Measurements from ENCODE around the gene ADGRV1. TPM values are rescaled to one million over a fixed set of nuclear protein-coding genes. Genes with fewer than 3 reads are reported as not detected.
"Not testable (repeated sequence)": the region's sequence is repeated elsewhere in the genome, so short reads cannot be mapped to it uniquely, and the experiment has no call there.

Gene ADGRV1
- polyA plus RNA-seq, 3 donors from 2014 or later, result 0.43 TPM; not detected in 2

DNA sequence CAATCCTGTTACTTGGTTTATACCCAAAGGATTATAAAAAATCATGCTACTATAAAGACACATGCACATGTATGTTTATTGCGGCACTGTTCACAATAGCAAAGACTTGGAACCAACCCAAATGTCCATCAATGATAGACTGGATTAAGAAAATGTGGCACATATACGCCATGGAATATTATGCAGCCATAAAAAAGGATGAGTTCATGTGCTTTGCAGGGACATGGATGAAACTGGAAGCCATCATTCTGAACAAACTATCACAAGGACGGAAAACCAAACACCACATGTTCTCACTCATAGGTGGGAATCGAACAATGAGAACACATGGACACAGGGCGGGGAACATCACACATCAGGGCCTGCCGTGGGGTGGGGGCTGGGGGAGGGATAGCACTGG lies 34.5 kb downstream of the ADGRV1 start:
- not testable (repeated sequence) for H3K4me3 Mint-ChIP-seq; H3K36me3 Mint-ChIP-seq; H3K4me1 Mint-ChIP-seq; H3K9me3 Mint-ChIP-seq; H3K27ac Mint-ChIP-seq; DNase-seq; H3K27me3 Mint-ChIP-seq (ENCODE audit: low read depth in 3 of 3)

DNA sequence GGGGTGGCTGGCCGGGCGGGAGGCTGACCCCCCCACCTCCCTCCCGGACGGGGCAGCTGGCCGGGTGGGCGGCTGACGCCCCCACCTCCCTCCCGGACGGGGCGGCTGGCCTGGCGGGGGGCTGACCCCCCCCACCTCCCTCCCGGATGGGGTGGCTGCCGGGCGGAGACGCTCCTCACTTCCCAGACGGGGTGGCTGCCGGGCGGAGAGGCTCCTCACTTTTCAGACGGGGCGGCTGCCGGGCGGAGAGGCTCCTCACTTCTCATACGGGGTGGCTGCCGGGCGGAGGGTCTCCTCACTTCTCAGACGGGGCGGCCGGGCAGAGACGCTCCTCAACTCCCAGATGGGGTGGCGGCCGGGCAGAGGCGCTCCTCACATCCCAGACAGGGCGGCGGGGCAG lies 37.2 kb downstream of the ADGRV1 start:
- not testable (repeated sequence) for DNase-seq; H3K4me1 Mint-ChIP-seq; H3K36me3 Mint-ChIP-seq; H3K27ac Mint-ChIP-seq; H3K9me3 Mint-ChIP-seq; H3K27me3 Mint-ChIP-seq (ENCODE audit: low read depth in 3 of 3); H3K4me3 Mint-ChIP-seq

DNA sequence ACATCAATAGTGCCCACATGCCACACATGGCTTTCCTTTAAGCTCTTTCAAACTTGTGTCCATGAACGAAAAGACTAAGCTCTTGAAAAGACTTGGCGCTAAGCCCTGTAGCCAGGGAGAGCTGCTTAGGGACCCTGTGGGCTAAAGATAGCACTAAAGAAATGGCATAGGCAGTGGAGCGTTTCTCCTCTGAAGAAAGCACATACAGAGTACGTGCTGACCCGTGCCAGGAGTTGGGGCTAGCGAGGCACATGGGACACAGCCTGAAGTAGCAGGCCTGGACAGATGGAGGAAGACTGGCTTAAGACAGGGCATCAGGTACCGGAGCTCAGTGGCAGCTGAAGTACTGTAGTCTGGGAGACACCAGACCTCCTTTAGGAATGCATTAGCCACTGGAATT lies 39.7 kb downstream of the ADGRV1 start:
- DNase-seq, result no peak
- no peak overlapping the region for H3K27ac Mint-ChIP-seq

DNA sequence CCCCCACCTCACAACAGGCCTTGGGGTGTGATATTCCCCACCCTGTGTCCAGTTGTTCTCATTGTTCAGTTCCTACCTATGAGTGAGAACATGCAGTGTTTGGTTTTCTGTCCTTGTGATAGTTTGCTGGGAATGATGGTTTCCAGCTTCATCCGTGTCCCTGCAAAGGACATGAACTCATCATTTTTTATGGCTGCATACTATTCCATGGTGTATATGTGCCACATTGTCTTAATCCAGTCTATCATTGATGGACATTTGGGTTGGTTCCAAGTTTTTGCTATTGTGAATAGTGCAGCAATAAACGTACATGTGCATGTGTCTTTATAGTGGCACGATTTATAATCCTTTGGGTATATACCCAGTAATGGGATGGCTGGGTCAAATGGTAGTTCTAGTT lies 41.7 kb downstream of the ADGRV1 start:
- H3K4me3 Mint-ChIP-seq; H3K36me3 Mint-ChIP-seq; H3K9me3 Mint-ChIP-seq; DNase-seq; H3K27ac Mint-ChIP-seq; H3K27me3 Mint-ChIP-seq (ENCODE audit: low read depth in 3 of 3); H3K4me1 Mint-ChIP-seq: not testable (repeated sequence)

More for the DNA sequence above, 39.7 kb downstream of the ADGRV1 start:
- Mint-ChIP-seq H3K4me3 (no peak overlapping the region), H3K36me3 (no peaks in the 10 kb centered on the region), H3K9me3 (no peaks in the 10 kb centered on the region), H3K27me3 (ENCODE audit: low read depth in 3 of 3) (peaks cover 0 to 2% (median 2%) of the 10 kb centered on the region in 3 donors), H3K4me1 (no peaks in the 10 kb centered on the region)

DNA sequence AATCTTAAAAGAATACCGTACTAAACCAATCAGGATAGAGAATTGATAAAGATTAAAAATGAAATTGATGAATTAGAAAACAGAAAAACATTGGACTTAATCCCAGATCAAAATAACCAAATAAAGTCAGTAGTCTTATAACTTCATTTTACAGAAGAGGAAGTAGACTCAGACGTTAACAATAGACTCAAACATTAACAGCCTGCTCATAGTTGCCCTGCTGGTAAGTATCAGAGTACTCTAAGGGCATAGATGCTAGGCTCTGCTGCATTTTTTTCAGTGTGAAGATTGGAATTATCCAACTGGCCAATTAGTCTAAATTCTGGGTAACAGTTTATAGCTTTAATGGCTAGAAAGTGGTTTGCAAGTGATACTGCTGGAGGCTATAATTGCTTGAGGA lies 42.9 kb downstream of the ADGRV1 start:
- DNase-seq, result no peak
- no peak overlapping the region for H3K27ac Mint-ChIP-seq
- H3K9me3 Mint-ChIP-seq, result no peaks in the 10 kb centered on the region
- H3K36me3 Mint-ChIP-seq, result no peaks in the 10 kb centered on the region
- H3K27me3 Mint-ChIP-seq (ENCODE audit: low read depth in 3 of 3), result peaks cover 0 to 5% (median 2%) of the 10 kb centered on the region in 3 donors
- no peaks in the 10 kb centered on the region for H3K4me1 Mint-ChIP-seq
- H3K4me3 Mint-ChIP-seq, result no peak overlapping the region

DNA sequence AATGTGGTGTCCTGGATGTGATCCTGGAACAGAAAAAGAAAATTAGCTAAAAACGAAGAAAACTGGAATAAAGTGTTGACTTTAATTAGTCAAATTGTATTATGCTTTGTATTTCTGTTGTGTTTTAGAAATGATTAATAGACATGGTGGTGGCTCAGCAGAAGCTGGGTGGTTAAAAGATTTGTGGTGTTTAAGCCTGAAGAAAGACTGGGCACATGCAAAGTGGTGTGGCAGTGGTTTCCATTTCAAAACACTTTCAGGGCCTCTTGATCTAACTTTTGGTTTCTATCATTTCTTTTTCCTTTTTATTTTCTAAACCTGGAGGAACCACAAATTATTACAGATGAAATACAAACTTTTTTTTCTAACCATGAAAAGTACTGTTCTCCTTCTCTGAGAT lies 44.1 kb downstream of the ADGRV1 start:
- Mint-ChIP-seq H3K4me3 (no peak overlapping the region), H3K27me3 (ENCODE audit: low read depth in 3 of 3) (peaks cover 0 to 8% (median 0%) of the 10 kb centered on the region in 3 donors)
- DNase-seq, result no peak

DNA sequence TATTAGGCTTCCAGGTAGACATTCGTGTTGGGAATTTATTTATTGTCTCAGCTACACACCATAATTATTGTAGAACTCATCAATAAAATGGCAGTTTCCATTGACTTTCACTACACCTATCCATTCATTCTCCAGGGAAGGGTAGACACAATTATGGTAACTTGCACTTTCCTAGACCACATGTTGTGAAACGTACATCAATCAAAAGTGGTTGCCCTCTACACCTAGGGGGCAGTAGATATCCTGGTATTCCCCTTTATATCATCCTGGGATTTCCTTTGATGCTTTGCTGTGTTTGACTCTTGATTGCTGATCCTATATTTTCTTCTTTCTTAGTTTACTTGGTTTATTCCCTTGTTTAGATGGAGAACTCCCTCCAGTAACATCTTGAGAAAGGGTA lies 47.9 kb downstream of the ADGRV1 start:
- DNase-seq, result no peak
- Mint-ChIP-seq H3K27ac (no peak overlapping the region), H3K4me3 (no peak overlapping the region), H3K27me3 (ENCODE audit: low read depth in 3 of 3) (peaks cover 0 to 11% (median 3%) of the 10 kb centered on the region in 3 donors), H3K4me1 (no peaks in the 10 kb centered on the region), H3K9me3 (no peaks in the 10 kb centered on the region), H3K36me3 (no peaks in the 10 kb centered on the region)

More for the DNA sequence above, 44.1 kb downstream of the ADGRV1 start:
- no peaks in the 10 kb centered on the region for H3K4me1 Mint-ChIP-seq
- H3K9me3 Mint-ChIP-seq, result no peaks in the 10 kb centered on the region
- H3K36me3 Mint-ChIP-seq, result no peaks in the 10 kb centered on the region
- H3K27ac Mint-ChIP-seq, result no peak overlapping the region

DNA sequence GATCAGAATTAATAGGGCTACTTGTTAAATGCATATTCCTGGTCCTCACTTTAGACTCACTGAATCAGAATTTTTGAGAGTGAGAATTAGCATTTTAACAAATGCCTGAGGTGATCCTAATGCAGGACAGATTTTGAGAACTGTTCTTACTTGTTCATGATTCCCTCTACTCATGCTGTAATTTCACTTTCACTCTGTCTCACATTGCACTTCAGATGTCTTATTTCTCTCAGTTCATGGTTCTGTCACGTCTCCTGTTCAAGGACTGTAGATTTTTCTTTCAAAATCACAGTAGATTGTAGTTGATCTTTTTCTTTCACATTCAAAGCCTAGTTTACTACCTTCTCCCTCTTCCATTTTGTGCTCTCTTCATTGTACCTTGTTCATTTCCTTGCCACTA lies 54.3 kb downstream of the ADGRV1 start:
- Mint-ChIP-seq H3K36me3 (no peaks in the 10 kb centered on the region), H3K4me1 (no peaks in the 10 kb centered on the region), H3K9me3 (no peaks in the 10 kb centered on the region), H3K27ac (no peak overlapping the region), H3K27me3 (ENCODE audit: low read depth in 3 of 3) (peaks cover 0 to 5% (median 3%) of the 10 kb centered on the region in 3 donors), H3K4me3 (no peak overlapping the region)
- DNase-seq, result no peak

DNA sequence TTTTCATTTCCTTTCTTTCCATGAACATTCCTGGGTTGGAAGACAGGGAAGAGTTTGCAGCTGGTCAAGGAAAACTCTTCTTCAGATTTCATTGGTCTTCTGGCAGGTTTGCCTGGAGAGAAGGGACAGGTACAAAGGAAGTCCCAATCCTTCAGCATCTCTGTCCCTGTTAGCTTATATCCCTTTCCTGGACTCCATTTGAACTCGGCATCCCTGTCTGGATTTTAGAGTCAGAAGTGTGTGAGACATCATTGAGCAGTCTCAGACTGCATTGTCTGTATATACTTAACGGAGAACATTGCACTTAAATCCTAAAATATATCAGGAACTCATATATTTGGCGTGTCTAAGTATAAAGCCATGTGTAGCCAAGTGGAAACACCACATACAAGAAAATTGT lies 54.9 kb downstream of the ADGRV1 start:
- H3K27ac Mint-ChIP-seq, result no peak overlapping the region

DNA sequence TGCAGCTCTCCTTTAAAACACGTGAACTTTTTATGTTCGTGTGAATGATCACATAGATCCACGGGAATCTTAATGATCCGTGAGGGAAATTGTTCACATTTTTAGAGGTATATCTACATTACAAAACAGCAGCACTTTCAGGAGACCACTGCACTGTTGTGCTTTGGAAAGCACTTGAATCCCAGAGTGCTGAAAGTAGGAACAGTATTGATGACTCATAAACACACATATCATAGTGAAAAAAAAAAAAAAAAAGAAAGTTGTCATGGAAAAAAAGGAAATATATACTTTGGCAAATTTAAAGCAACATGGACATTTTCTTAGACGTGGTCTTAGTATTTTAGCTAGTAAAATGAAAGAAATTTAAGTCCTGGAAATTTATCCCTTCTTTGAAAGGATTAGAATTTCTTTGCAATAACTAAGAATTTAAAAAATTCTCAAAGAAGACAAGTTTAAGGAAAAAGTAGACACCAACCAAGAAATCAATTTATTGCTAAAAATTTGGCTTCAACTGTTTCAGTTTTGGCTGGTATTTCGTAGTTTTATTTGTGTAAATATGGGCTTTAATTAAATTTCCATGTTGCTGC lies 55.4 kb downstream of the ADGRV1 start:
- Mint-ChIP-seq H3K36me3 (no peaks in the 10 kb centered on the region), H3K4me3 (no peak overlapping the region), H3K9me3 (no peaks in the 10 kb centered on the region), H3K4me1 (no peaks in the 10 kb centered on the region), H3K27me3 (ENCODE audit: low read depth in 3 of 3) (peaks cover 0 to 5% (median 3%) of the 10 kb centered on the region in 3 donors), H3K27ac (no peak overlapping the region)
- DNase-seq, result no peak

More for the DNA sequence above, 54.9 kb downstream of the ADGRV1 start:
- Mint-ChIP-seq H3K9me3 (no peaks in the 10 kb centered on the region), H3K36me3 (no peaks in the 10 kb centered on the region), H3K4me3 (no peak overlapping the region), H3K4me1 (no peaks in the 10 kb centered on the region), H3K27me3 (ENCODE audit: low read depth in 3 of 3) (peaks cover 0 to 5% (median 3%) of the 10 kb centered on the region in 3 donors)
- DNase-seq, result no peak

DNA sequence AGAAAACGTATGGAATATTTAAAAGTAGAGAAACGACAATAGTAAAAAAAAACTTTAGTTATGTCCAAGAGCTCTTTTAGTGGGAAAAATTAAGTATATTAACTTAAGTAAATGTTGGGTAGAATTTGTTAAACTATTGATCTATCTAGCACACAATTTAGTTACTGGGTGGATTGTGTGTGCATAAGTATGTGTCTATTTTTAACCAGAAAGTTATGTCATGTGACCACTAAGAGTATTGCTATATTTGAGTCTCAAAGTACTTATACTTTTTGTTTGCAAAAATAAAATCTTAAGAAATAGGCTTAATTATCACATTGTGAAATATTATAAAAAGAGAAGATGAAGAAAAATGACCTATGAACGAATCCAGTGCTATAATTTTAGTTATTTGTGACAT lies 56.8 kb downstream of the ADGRV1 start:
- Mint-ChIP-seq H3K4me1 (no peaks in the 10 kb centered on the region), H3K36me3 (no peaks in the 10 kb centered on the region), H3K4me3 (no peak overlapping the region)

DNA sequence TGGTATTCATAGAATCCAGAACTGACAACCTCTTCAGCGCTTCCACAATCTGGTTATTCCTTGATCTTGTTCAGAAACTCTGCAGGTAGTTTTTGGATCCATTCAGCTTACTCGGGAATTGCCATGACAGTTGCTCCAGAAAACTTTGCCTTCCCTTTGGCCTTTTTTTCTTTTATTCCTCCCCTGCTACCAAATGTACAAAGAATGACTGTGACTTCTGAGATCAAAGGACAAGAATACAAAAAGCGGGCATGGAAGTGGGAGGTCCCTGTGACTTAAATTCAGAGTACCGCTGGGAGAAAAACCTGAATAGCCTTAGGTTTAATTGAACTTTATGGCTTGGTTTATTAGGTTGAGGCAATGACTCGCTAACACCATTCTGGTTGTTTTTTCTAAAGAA lies 59.5 kb downstream of the ADGRV1 start:
- Mint-ChIP-seq H3K36me3 (no peaks in the 10 kb centered on the region), H3K27ac (no peak overlapping the region), H3K9me3 (no peaks in the 10 kb centered on the region), H3K27me3 (ENCODE audit: low read depth in 3 of 3) (peaks cover 0 to 7% (median 0%) of the 10 kb centered on the region in 3 donors), H3K4me3 (no peak overlapping the region), H3K4me1 (no peaks in the 10 kb centered on the region)
- no peak for DNase-seq

More for the DNA sequence above, 56.8 kb downstream of the ADGRV1 start:
- no peak overlapping the region for H3K27ac Mint-ChIP-seq
- no peak for DNase-seq
- peaks cover 0 to 4% (median 3%) of the 10 kb centered on the region in 3 donors for H3K27me3 Mint-ChIP-seq (ENCODE audit: low read depth in 3 of 3)
- H3K9me3 Mint-ChIP-seq, result no peaks in the 10 kb centered on the region

DNA sequence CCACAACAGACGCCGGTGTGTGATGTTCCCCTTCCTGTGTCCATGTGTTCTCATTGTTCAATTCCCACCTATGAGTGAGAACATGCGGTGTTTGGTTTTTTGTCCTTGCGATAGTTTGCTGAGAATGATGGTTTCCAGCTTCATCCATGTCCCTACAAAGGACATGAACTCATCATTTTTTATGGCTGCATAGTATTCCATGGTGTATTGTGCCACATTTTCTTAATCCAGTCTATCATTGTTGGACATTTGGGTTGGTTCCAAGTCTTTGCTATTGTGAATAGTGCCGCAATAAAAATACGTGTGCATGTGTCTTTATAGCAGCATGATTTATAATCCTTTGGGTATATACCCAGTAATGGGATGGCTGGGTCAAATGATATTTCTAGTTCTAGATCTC lies 61.2 kb downstream of the ADGRV1 start:
- DNase-seq; H3K36me3 Mint-ChIP-seq; H3K27ac Mint-ChIP-seq; H3K4me1 Mint-ChIP-seq; H3K4me3 Mint-ChIP-seq; H3K27me3 Mint-ChIP-seq (ENCODE audit: low read depth in 3 of 3); H3K9me3 Mint-ChIP-seq: not testable (repeated sequence)

DNA sequence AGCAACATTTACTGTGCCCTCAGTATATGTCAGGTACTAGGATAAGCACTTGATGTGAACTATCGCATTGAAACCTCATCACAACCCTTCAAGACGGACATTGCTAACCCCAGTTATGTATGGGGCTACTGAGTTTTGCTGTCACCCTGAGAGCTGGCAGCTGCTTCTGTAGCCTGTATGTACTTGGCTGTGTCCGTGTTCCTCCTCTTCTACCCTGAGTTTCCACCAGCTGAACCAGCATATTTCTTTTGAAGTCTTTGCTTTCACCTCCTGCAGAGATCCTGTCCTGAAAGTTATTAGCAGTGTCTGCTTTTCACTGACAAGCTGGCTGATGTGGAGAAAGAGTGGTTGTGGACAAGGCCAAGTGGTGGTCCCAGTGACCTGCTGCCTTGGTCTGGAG lies 63.3 kb downstream of the ADGRV1 start:
- no peak overlapping the region for H3K4me3 Mint-ChIP-seq
- DNase-seq, result no peak
- no peaks in the 10 kb centered on the region for H3K9me3 Mint-ChIP-seq
- H3K27ac Mint-ChIP-seq, result no peak overlapping the region
- H3K4me1 Mint-ChIP-seq, result no peaks in the 10 kb centered on the region
- H3K36me3 Mint-ChIP-seq, result no peaks in the 10 kb centered on the region
- peaks cover 0 to 5% (median 0%) of the 10 kb centered on the region in 3 donors for H3K27me3 Mint-ChIP-seq (ENCODE audit: low read depth in 3 of 3)

DNA sequence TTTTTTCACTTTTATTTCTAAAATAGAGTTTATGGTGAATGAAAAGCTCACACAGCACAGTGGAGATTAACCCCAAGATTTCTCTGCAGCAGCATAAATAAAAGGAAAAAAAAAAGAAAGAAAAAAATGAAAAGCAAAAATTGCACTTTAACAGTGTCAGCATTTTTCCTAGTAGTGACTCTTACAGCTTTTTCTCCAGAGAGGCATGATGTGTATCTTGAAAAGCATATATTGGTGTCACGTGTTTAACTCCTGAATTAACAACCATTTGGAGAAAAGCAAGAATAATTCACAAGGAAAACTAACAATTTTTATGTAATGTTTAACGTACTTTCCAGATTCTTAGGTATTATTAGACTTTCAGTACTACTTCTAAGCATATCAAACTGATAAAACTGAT lies 67.9 kb downstream of the ADGRV1 start:
- H3K27ac Mint-ChIP-seq, result no peak overlapping the region
- H3K4me3 Mint-ChIP-seq, result no peak overlapping the region
- H3K36me3 Mint-ChIP-seq, result no peaks in the 10 kb centered on the region
- no peaks in the 10 kb centered on the region for H3K9me3 Mint-ChIP-seq
- no peaks in the 10 kb centered on the region for H3K4me1 Mint-ChIP-seq
- DNase-seq, result no peak
- H3K27me3 Mint-ChIP-seq (ENCODE audit: low read depth in 3 of 3), result peaks cover 0 to 5% (median 0%) of the 10 kb centered on the region in 3 donors

Measured in immature natural killer cell (primary cell).